Measurements from ENCODE around the gene GALE. TPM values are rescaled to one million over a fixed set of nuclear protein-coding genes. Genes with fewer than 3 reads are reported as not detected.

GALE gene
- total and polyA plus RNA-seq, 2 of the 13 experiments (the other 11 are each of a cell fraction or from before 2014, with no cell fraction given), result 85.2 to 88.4 TPM

- TF ChIP-seq ZNF124 (CRISPR knock-in tag; IDR thresholded peaks at IDR 0.05) (peak; percentile 36; the same call in 1 of the 2 replicates), GATAD1 (CRISPR knock-in tag; IDR thresholded peaks at IDR 0.05) (peak; percentile 88), ZNF30 (CRISPR knock-in tag; IDR thresholded peaks at IDR 0.05) (no peak), CREM (IDR thresholded peaks at IDR 0.05) (peak; percentile 74), CREM (CRISPR knock-in tag; IDR thresholded peaks at IDR 0.05) (no peak), KDM5B (CRISPR knock-in tag; IDR thresholded peaks at IDR 0.05; ENCODE audit: borderline replicate concordance) (peak; percentile 77; the same call in 1 of the 2 replicates), CHD2 (IDR thresholded peaks at IDR 0.05; ENCODE audit: low read depth, low read length) (no peak), ZNF562 (CRISPR knock-in tag; IDR thresholded peaks at IDR 0.05; ENCODE audit: borderline replicate concordance) (no peak), ZNF678 (CRISPR knock-in tag; IDR thresholded peaks at IDR 0.05) (peak; percentile 92; the same call in 1 of the 2 replicates), ZNF331 (CRISPR knock-in tag; IDR thresholded peaks at IDR 0.05) (peak; percentile 77; the same call in 1 of the 2 replicates), SRSF4 (IDR thresholded peaks at IDR 0.05; ENCODE audit: low read depth, low read length, poor library complexity, severe bottlenecking) (no peak), SP2 (CRISPR knock-in tag; IDR thresholded peaks at IDR 0.05) (peak; percentile 53), RARA (CRISPR knock-in tag; IDR thresholded peaks at IDR 0.05) (peak; percentile 37; the same call in 1 of the 2 replicates), ZBTB7B (CRISPR knock-in tag; IDR thresholded peaks at IDR 0.05) (no peak), GFI1 (CRISPR knock-in tag; IDR thresholded peaks at IDR 0.05; ENCODE audit: borderline replicate concordance) (peak; percentile 50; the same call in 1 of the 2 replicates)
- TF ChIP-seq, protein P1, sequence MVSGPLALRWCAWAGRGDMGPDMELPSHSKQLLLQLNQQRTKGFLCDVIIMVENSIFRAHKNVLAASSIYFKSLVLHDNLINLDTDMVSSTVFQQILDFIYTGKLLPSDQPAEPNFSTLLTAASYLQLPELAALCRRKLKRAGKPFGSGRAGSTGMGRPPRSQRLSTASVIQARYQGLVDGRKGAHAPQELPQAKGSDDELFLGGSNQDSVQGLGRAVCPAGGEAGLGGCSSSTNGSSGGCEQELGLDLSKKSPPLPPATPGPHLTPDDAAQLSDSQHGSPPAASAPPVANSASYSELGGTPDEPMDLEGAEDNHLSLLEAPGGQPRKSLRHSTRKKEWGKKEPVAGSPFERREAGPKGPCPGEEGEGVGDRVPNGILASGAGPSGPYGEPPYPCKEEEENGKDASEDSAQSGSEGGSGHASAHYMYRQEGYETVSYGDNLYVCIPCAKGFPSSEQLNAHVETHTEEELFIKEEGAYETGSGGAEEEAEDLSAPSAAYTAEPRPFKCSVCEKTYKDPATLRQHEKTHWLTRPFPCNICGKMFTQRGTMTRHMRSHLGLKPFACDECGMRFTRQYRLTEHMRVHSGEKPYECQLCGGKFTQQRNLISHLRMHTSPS (CRISPR knock-in tag; IDR thresholded peaks at IDR 0.05; ENCODE audit: low read depth), result no peak
- TF ChIP-seq, protein P2, sequence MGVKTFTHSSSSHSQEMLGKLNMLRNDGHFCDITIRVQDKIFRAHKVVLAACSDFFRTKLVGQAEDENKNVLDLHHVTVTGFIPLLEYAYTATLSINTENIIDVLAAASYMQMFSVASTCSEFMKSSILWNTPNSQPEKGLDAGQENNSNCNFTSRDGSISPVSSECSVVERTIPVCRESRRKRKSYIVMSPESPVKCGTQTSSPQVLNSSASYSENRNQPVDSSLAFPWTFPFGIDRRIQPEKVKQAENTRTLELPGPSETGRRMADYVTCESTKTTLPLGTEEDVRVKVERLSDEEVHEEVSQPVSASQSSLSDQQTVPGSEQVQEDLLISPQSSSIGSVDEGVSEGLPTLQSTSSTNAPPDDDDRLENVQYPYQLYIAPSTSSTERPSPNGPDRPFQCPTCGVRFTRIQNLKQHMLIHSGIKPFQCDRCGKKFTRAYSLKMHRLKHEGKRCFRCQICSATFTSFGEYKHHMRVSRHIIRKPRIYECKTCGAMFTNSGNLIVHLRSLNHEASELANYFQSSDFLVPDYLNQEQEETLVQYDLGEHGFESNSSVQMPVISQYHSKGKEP (CRISPR knock-in tag; IDR thresholded peaks at IDR 0.05), result no peak; the same call in 1 of the 2 replicates
- TF ChIP-seq, protein P3, sequence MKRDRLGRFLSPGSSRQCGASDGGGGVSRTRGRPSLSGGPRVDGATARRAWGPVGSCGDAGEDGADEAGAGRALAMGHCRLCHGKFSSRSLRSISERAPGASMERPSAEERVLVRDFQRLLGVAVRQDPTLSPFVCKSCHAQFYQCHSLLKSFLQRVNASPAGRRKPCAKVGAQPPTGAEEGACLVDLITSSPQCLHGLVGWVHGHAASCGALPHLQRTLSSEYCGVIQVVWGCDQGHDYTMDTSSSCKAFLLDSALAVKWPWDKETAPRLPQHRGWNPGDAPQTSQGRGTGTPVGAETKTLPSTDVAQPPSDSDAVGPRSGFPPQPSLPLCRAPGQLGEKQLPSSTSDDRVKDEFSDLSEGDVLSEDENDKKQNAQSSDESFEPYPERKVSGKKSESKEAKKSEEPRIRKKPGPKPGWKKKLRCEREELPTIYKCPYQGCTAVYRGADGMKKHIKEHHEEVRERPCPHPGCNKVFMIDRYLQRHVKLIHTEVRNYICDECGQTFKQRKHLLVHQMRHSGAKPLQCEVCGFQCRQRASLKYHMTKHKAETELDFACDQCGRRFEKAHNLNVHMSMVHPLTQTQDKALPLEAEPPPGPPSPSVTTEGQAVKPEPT (CRISPR knock-in tag; IDR thresholded peaks at IDR 0.05; ENCODE audit: low read depth), result no peak
- TF ChIP-seq, protein P4, sequence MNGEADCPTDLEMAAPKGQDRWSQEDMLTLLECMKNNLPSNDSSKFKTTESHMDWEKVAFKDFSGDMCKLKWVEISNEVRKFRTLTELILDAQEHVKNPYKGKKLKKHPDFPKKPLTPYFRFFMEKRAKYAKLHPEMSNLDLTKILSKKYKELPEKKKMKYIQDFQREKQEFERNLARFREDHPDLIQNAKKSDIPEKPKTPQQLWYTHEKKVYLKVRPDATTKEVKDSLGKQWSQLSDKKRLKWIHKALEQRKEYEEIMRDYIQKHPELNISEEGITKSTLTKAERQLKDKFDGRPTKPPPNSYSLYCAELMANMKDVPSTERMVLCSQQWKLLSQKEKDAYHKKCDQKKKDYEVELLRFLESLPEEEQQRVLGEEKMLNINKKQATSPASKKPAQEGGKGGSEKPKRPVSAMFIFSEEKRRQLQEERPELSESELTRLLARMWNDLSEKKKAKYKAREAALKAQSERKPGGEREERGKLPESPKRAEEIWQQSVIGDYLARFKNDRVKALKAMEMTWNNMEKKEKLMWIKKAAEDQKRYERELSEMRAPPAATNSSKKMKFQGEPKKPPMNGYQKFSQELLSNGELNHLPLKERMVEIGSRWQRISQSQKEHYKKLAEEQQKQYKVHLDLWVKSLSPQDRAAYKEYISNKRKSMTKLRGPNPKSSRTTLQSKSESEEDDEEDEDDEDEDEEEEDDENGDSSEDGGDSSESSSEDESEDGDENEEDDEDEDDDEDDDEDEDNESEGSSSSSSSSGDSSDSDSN (CRISPR knock-in tag; IDR thresholded peaks at IDR 0.05), result peak; percentile 71; the same call in 1 of the 2 replicates
These were observed at the start of gene GALE (continued) for GRCh38 chr1:23800400-23801337.
